IMR-90 (cell line): ENCODE data around the gene CCDC63.

Experiments
- CTCF ChIP-seq: conservative IDR thresholded peaks from 2 replicates; pipeline ENCODE4 v1.5.1; 2012; ENCODE audit warnings: mild to moderate bottlenecking, low read depth, low read length, improper control_type of control experiment
- MXI1 ChIP-seq: IDR thresholded peaks from 2 replicates; pipeline ENCODE4 v1.6.1; 2012; ENCODE audit warnings: low read depth, mild to moderate bottlenecking, low read length, moderate library complexity, borderline replicate concordance
- POLR2A ChIP-seq: IDR thresholded peaks from 2 replicates; pipeline ENCODE4 v1.6.1; 2012; ENCODE audit warnings: mild to moderate bottlenecking, low read depth, low read length

GRCh38 chr12:110844131-110844530 lies 2.7 kb upstream of the CCDC63 start:
- TF ChIP-seq POLR2A (no peak), CTCF (no peak), MXI1 (no peak)
